Activated T-cell treated with anti-CD3 and anti-CD28 coated beads, Interleukin-2, amount 50 U/mL, for 24 hours (primary cell): Measurements from ENCODE around the gene ACTL7A.
"Not testable (repeated sequence)": the region's sequence is repeated elsewhere in the genome, so short reads cannot be mapped to it uniquely, and the experiment has no call there.

Experiments
- DNase-seq: peaks from one replicate; pipeline ENCODE4 v3.0.0-alpha.2; 2020
- H3K27ac Mint-ChIP-seq: 2 replicates; pipeline ENCODE4 v1.8.0; 2020; ENCODE audit warnings: mild to moderate bottlenecking, mixed read lengths
- H3K27me3 Mint-ChIP-seq: 2 replicates; pipeline ENCODE4 v1.8.0; 2020; ENCODE audit warnings: mixed read lengths
- H3K36me3 Mint-ChIP-seq: 2 replicates; pipeline ENCODE4 v1.8.0; 2020; ENCODE audit warnings: low read depth, mixed read lengths
- H3K4me1 Mint-ChIP-seq: 2 replicates; pipeline ENCODE4 v1.8.0; 2020; ENCODE audit warnings: low read depth, mixed read lengths
- H3K4me3 Mint-ChIP-seq: 2 replicates; pipeline ENCODE4 v1.8.0; 2020; ENCODE audit warnings: mild to moderate bottlenecking, moderate library complexity, mixed read lengths
- H3K9me3 Mint-ChIP-seq: 2 replicates; pipeline ENCODE4 v1.8.0; 2020; ENCODE audit warnings: mixed read lengths

The ACTL7A gene

DNA sequence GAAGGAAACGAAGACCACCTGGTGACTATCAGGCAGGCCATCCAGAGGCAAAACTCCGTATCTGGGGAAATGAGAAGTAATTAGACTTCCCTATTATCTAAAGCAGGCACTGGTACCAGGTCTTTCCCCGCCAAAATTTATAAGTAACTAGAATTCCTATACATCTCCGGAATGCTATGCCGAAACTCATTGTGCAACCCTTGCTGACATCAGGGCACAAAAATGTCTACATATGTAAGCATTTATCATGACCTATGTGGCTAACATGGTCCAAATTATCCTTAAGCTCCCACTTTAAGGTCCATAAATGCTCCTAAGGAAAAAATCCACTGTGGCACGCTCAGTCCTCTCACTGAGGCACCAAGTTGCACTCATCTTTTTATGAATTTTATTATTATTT, 24.0 kb upstream of the ACTL7A start:
- H3K36me3 Mint-ChIP-seq: no peaks in the 10 kb centered on the region

DNA sequence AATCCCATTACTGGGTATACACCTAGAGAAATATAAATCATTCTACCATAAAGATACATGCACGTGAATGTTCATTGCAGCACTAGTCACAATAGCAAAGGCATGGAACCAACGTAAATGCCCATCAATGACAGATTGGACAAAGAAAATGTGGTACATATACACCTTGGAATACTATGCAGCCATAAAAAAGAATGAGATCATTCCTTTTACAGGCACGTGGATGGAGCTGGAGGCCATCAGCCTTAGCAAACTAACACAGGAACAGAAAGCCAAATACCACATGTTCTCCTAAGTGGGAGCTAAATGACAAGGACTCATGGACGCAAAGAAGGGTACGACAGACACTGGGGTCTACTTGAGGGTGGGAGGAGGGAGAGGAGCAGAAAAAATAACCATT, 22.5 kb upstream of the ACTL7A start:
- H3K27ac Mint-ChIP-seq, H3K27me3 Mint-ChIP-seq, H3K36me3 Mint-ChIP-seq, H3K4me3 Mint-ChIP-seq, DNase-seq, H3K9me3 Mint-ChIP-seq: not testable (repeated sequence)
- peaks cover 21% of the 10 kb centered on the region for H3K4me1 Mint-ChIP-seq

More for the DNA sequence above, 24.0 kb upstream of the ACTL7A start:
- H3K27ac Mint-ChIP-seq: no peak overlapping the region
- no peaks in the 10 kb centered on the region for H3K9me3 Mint-ChIP-seq
- H3K27me3 Mint-ChIP-seq: no peaks in the 10 kb centered on the region
- no peak for DNase-seq
- H3K4me1 Mint-ChIP-seq: peaks cover 18% of the 10 kb centered on the region
- H3K4me3 Mint-ChIP-seq: no peak overlapping the region

DNA sequence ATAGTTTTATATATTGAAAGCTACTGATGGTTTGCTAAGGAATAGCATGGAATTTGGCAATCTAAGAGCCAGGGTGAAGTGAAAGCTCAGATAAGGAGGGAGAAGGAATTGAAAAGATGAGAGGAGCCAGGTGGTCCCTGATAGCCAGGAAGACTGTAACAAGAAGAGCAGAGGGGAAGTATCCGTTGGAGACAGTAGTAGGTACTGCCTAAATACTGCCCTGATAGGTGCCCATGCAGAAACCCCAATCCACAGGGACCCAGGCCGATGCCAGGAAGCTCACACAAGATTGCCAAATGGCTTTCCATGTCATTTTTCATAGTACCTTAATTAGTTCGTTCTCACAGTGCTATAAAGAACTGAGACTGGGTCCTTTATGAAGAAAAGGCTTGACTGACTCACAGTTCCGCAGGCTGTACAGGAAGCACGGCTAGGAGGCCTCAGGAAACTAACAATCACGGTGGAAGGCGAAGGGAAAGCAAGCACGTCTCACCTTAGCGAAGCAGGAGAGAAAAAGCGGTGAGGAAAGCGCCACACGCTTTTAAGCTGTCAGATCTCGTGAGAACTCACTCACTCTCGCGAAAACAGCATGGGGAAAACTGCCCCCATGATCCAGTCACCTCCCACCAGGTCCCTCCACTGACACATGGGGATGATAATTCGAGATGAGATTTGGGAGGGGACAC, 19.3 kb upstream of the ACTL7A start:
- Mint-ChIP-seq H3K4me1 (peaks cover 13% of the 10 kb centered on the region), H3K4me3 (peak overlapping the region; percentile 45), H3K27me3 (no peaks in the 10 kb centered on the region), H3K9me3 (no peaks in the 10 kb centered on the region), H3K27ac (peak overlapping the region; percentile 62), H3K36me3 (no peaks in the 10 kb centered on the region)
- no peak for DNase-seq

DNA sequence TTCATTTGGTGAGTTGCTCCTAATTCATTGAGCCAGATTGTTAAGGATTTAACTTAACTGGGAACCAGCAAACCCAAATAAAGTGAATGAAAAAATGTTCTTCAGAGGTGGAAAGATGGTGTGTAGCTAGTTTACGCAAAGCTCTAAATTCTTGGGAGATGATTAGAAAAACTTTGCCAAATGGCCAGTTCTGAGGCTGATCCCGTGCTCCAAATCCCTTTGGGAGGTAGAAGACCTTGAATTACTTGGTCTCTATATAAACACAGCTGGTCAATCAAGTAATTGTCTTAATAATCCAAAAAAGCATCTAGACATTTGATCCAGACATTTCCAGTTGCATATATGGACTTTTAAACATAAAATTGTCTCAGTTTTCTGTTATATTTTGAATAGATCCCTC, 17.7 kb upstream of the ACTL7A start:
- Mint-ChIP-seq H3K4me1 (peaks cover 13% of the 10 kb centered on the region), H3K27ac (no peak overlapping the region), H3K27me3 (no peaks in the 10 kb centered on the region), H3K36me3 (no peaks in the 10 kb centered on the region), H3K9me3 (no peaks in the 10 kb centered on the region), H3K4me3 (no peak overlapping the region)
- DNase-seq: no peak

DNA sequence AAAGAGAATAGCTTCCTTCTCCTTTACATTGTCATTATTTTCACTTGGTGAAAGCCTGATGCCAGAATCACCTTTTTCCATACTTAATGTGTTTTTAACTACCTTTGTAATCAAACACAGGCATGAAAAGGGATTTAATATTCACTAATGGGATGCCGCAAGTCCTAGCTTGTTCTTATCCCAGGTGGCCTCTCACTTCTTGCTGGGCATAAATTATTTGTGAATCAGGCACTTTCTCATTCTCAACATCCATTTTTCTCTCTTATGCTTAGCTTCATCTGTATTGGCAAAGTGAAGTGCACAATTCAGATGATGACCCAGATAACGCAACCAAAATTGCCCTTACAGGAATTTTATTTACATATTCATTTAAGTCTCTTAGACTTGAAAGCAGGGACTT, 17.2 kb upstream of the ACTL7A start:
- no peak for DNase-seq
- Mint-ChIP-seq H3K4me3 (no peak overlapping the region), H3K36me3 (no peaks in the 10 kb centered on the region), H3K27me3 (no peaks in the 10 kb centered on the region), H3K9me3 (no peaks in the 10 kb centered on the region), H3K4me1 (peaks cover 13% of the 10 kb centered on the region), H3K27ac (no peak overlapping the region)

DNA sequence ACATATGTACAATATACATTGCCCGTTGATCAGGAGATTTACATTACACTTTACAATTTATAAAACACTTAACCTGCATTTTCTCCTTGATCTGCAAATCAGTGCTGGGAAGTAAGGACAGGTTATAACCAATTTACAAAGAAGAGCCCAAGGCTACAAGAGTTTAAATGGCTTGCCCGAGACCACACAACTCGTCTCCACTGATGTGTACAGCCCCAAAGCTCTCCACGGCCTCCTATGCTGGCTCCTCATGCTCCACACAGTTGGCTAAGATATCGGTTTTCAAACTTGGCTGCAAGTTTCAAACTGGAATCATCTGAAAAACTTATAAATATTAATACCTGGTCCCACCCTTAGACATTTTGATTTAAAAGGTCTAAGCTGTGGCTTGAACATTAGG, 16.6 kb upstream of the ACTL7A start:
- peaks cover 13% of the 10 kb centered on the region for H3K4me1 Mint-ChIP-seq
- H3K27me3 Mint-ChIP-seq: no peaks in the 10 kb centered on the region
- no peaks in the 10 kb centered on the region for H3K36me3 Mint-ChIP-seq
- no peaks in the 10 kb centered on the region for H3K9me3 Mint-ChIP-seq
- H3K27ac Mint-ChIP-seq: no peak overlapping the region
- H3K4me3 Mint-ChIP-seq: no peak overlapping the region
- DNase-seq: no peak

DNA sequence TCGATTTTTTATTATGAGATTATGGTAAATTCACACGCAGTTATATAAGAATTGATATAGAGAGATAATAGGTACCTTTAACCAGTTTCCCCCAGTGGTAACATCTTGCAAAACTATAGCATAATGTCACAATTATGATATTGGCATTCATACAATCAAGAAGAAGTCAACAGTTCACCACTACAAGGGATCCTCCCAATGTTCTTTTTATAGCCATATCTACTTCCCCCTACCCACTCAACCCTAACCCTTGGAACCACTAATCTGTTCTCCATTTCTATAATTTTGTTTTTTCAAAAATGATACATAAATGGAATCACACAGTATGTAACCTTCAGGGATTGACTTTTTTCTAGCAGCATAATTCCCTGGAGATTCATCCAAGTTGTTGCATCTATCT, 16.1 kb upstream of the ACTL7A start:
- H3K9me3 Mint-ChIP-seq: no peaks in the 10 kb centered on the region
- H3K27me3 Mint-ChIP-seq: no peaks in the 10 kb centered on the region
- DNase-seq: no peak
- no peak overlapping the region for H3K4me3 Mint-ChIP-seq
- H3K27ac Mint-ChIP-seq: no peak overlapping the region
- no peaks in the 10 kb centered on the region for H3K36me3 Mint-ChIP-seq
- H3K4me1 Mint-ChIP-seq: peaks cover 13% of the 10 kb centered on the region

DNA sequence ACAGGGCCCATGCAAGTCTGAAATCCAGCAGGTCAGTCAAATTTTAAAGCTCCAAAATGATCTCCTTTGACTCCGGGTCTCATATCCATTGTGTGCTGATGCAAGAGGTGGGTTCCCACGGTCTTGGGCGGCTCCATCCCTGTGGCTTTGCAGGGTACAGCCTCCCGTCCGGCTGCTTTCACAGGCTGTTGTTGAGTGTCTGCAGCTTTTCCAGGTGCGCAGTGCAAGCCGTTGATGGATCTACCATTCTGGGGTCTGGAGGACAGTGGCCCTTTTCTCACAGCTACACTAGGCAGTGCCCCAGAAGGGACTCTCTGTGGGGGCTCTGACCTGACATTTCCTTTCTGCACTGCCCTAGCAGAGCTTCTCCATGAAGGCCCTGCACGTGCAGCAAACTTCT, 13.8 kb upstream of the ACTL7A start:
- not testable (repeated sequence) for H3K4me1 Mint-ChIP-seq, H3K27ac Mint-ChIP-seq, H3K9me3 Mint-ChIP-seq, DNase-seq, H3K36me3 Mint-ChIP-seq, H3K4me3 Mint-ChIP-seq
- H3K27me3 Mint-ChIP-seq: peaks cover 11% of the 10 kb centered on the region

DNA sequence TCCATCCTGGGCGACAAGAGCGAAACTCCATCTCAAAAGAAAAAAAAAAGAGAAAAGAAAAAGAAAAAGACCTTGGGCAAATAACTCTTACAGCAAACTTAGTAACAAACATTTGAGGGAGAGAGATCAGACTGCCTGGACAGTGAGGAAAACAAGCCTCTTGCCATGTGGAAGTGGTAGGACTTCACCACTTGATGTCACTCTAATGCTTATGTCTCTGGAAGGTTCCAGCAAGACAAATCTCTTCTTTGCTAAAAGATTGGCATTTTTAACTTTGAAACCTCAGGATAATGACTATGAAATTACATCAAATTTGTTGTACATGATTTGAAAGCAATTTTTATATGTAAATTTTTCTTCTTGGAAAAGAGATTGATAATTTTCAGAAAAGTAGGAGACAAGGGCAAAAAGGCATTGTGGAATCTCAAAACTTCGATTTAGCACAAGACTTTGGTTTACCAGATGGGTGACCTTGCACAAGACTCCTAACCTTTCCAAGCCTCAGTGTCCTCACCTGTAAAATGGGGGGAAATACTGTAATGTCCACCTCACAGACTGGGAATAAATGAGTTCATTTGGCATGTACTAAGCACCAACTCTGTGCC, 11.7 kb upstream of the ACTL7A start:
- Mint-ChIP-seq H3K4me1 (no peaks in the 10 kb centered on the region), H3K27me3 (peaks cover 11% of the 10 kb centered on the region), H3K4me3 (no peak overlapping the region), H3K27ac (no peak overlapping the region), H3K36me3 (no peaks in the 10 kb centered on the region), H3K9me3 (no peaks in the 10 kb centered on the region)
- no peak for DNase-seq

DNA sequence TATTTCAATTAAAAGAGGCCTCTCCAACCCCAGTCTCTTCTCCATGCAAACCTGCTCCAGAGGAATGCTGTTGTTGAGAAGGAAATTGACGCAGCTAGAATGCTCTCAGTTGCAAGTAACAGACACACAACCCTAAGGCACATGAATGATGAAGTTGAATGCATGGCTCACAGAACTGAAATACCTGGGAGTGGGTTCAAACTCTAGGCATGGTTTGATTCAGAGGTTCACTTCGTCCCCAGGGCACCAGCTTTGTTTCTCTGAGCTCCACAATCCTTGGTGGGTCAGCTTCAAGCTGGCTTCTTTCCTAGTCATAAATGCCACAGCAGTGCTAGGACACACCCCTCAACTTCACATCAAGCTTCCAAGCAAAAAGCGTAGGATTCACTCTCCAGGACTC, 10.9 kb upstream of the ACTL7A start:
- H3K4me3 Mint-ChIP-seq: no peak overlapping the region
- H3K27me3 Mint-ChIP-seq: peaks cover 11% of the 10 kb centered on the region
- H3K4me1 Mint-ChIP-seq: no peaks in the 10 kb centered on the region
- H3K27ac Mint-ChIP-seq: no peak overlapping the region
- no peaks in the 10 kb centered on the region for H3K36me3 Mint-ChIP-seq
- DNase-seq: no peak
- no peaks in the 10 kb centered on the region for H3K9me3 Mint-ChIP-seq

DNA sequence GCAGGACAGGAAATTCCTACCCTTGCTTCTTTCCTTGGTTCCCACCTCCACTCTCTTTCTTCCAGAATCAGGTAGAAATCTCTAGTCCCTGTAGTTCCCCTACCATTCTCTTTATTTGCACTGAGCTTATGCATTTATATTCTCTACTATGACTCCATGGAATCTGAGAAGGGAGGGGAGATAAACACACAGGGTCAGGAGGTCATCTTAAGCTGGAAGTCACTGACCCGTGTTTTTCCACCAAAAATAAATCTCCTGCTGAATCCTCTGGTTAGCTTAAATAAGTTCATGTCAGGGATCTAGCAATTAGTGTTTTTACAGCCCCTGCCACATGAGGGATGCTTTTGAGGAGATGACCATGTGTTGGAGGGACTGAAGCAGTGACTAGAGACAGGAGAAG, 10.0 kb upstream of the ACTL7A start:
- DNase-seq: no peak
- Mint-ChIP-seq H3K9me3 (no peaks in the 10 kb centered on the region), H3K4me1 (no peaks in the 10 kb centered on the region), H3K27ac (no peak overlapping the region), H3K36me3 (no peaks in the 10 kb centered on the region), H3K27me3 (peaks cover 11% of the 10 kb centered on the region), H3K4me3 (no peak overlapping the region)

DNA sequence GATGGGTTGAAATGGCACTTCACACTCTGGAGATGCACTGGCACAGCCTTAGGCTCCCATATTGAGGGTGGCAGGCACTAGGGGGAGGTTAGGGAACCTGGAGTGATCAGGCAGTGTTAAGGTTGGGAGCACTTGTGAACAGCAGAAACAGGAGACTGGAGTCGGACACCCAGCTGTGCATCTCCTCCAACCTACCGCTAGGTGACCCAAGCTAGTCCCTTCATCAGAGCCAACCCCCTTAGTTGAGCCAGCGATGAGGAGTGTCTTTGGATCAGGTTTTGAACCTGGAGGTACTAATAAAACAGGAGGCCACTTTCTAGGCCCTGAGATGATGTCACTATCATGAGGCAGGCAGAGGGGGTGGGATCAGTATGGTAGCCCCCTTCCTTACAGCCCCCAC, 8.0 kb upstream of the ACTL7A start:
- no peak overlapping the region for H3K4me3 Mint-ChIP-seq
- H3K27me3 Mint-ChIP-seq: peaks cover 11% of the 10 kb centered on the region

DNA sequence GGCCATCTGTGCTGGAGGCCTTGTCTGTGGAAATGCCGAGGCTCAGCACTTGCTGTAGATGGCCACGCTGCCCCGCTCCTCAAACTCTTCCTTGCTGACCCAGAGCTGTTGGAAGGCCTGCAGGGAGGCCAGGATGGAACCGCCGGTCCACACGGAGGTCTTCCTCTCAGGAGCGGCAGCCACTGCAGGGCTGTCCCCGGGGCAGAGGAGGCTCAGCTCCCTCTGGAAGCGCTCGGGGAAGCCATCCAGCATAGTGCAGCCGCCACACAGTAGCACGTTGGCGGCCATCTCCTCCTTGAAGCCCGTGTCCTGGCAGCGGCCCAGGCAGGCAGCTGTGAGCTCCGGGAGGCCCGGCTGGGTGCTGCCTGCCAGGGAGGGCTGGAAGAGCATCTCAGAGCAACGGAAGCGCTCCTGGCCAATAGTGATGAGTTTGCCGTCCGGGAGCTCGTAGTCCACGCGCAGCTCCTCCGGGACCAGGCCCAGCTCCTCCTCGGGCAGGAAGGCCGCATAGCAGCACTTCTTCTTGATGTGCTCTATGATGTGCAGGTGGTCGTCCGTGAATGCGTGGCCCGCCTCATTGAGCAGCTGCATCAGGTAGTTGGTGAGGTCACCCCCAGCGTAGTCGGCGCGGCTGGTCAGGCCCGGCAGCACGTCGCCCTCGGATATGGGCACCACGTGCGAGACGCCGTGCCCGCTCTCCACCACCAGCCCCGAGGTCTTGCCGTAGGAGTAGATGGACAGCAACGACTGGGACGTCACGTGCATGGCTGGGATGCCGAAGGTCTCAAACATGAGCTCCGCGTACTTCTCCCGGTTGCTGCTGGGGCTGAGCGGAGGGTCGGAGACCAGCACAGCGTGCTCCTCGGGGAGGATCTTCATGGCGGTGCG, 7.2 kb upstream of the ACTL7A start:
- DNase-seq: no peak
- peaks cover 4% of the 10 kb centered on the region for H3K4me1 Mint-ChIP-seq
- no peaks in the 10 kb centered on the region for H3K9me3 Mint-ChIP-seq
- no peaks in the 10 kb centered on the region for H3K36me3 Mint-ChIP-seq
- peaks cover 11% of the 10 kb centered on the region for H3K27me3 Mint-ChIP-seq
- no peak overlapping the region for H3K27ac Mint-ChIP-seq
- H3K4me3 Mint-ChIP-seq: no peak overlapping the region

More for the DNA sequence above, 8.0 kb upstream of the ACTL7A start:
- H3K9me3 Mint-ChIP-seq: no peaks in the 10 kb centered on the region
- H3K36me3 Mint-ChIP-seq: no peaks in the 10 kb centered on the region
- DNase-seq: no peak
- no peaks in the 10 kb centered on the region for H3K4me1 Mint-ChIP-seq
- no peak overlapping the region for H3K27ac Mint-ChIP-seq

DNA sequence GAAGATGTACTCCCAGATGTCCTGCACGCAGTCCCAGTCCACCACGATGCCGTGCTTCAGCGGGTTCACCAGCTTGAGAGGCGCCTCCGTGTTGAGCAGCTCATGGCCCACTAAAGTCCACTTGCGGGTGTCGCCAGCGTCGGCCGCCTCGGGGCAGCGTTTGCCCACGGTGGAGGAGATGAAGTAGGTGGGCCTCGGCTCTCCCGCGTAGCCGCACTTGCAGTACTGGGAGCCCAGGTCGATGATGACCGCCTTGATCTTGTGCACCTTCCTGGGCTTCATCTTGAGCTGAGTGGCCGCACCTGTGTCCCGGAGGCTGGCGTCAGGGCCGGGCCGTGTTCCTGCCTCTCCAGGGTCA, 6.6 kb upstream of the ACTL7A start:
- DNase-seq: no peak
- Mint-ChIP-seq H3K4me1 (peaks cover 5% of the 10 kb centered on the region), H3K9me3 (no peaks in the 10 kb centered on the region), H3K27ac (no peak overlapping the region), H3K36me3 (no peaks in the 10 kb centered on the region), H3K27me3 (peaks cover 11% of the 10 kb centered on the region), H3K4me3 (no peak overlapping the region)

DNA sequence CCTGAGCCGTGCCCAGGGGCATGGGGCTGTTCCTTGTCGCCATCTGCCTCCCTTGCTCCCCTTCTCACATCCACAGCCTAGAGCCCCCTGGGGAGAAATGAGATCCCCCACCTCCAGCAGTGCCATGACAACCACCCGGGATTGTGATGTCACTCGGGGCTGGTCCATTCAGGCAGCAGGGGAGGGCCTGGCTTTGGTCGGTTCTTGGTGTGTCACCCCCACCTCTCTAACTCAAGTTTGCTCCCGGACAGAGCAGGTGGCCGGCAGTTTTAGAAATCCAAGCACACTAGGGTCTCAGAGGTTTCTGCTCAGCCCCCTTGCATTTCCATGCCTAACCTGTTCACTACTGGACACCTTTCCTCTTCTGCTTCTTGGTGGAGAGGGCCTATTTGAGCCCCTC, 6.2 kb upstream of the ACTL7A start, which contains the start of gene ACTL7B:
Gene ACTL7B (minus strand): TSS at position 99 of the 400 bp plus-strand sequence. CDS start 56 bp downstream, at position 43.
- H3K27me3 Mint-ChIP-seq: peaks cover 11% of the 10 kb centered on the region
- no peak within 1 kb of the TSS for H3K27ac Mint-ChIP-seq
- DNase-seq: no peak
- H3K4me1 Mint-ChIP-seq: peaks cover 5% of the 10 kb centered on the region
- no peaks in the 10 kb centered on the region for H3K9me3 Mint-ChIP-seq
- no peaks in the 10 kb centered on the region for H3K36me3 Mint-ChIP-seq
- H3K4me3 Mint-ChIP-seq: no peak within 1 kb of the TSS
